GM18519 (cell line): ENCODE results near the gene CUL9.

Experiments used
- ATAC-seq: cut with Tn5 transposase; IDR thresholded peaks from one replicate; pipeline ENCODE4 v1.9.1; 2021; ENCODE audit warnings: mild to moderate bottlenecking, moderate library complexity; ENCODE audit not compliant: unreplicated experiment, low FRiP score

The CUL9 gene

DNA sequence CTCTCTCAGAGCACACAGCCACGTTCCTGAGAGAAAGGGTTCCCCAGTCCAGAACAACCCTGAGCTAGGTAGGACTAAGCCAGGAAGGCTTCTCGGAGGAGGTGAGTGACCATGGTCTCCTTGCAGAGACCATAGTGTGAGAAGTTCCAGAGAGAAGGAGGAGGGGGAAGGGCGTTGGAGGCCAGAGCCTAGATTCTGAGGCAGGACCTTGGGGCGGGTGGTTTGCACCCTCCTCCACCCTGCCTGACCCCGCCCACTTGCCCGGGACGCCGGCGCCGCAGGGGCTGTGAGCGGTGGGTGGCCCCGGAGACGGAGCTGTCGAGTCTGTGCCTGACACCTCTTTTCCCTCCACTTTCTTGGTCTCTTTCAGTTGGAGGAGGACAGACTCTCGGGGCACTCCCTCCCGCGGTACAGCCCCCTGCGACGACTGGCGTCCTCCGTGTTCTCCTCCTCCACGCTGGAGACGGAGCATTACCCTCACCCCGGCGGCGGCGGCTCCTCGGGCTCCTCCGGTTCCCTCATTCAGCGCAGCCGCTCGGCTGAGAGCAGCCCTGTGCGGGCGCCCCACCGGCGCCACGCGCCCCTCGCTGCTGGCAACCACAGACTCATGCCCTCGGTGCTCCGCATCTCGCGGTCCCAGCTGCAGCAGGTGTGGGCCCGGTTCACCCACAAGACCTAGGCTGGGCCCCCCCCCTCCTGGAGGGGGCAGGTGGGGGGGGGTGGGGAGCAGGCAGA lies 87.4 kb downstream of the CUL9 start:
- ATAC-seq = no peak

DNA sequence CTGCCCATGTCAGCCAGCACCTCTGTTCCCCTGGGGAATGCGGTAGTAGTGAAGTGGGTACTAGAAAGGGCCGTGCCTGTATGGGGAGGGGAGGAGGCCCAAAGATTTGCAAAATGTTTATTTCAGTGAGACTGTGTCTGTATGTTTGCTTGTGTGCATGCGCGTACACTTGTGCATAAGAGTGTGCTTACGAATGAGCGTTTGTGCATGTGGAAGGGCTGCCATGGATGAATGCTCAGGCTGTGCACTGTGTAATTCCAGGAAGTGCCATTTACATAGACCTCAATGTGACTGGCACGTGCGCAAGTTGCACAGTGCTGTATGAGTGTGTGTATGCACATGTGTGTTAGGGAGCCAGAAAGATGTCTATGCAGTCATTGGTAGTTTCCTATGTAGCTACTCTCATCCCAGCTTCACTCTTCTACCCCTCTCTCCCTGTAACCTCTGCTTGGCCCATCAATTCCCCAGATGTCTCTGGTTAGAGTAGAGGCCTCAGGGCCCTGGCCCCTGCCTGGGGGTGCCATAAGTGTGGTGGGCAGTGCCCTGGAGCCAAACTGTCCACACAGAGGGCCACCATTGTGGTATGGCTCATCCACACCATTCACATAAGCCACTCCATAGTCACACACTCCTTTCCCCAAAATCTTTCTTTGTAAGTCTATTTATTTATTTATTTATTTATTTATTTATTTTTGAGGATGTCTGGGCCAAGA lies 89.3 kb downstream of the CUL9 start:
- ATAC-seq = no peak

GRCh38 chr6:43271944-43272343 lies 89.9 kb downstream of the CUL9 start:
- ATAC-seq = no peak

GRCh38 chr6:43273707-43274106 lies 91.7 kb downstream of the CUL9 start:
- ATAC-seq = no peak
